Globus pallidus (tissue), 1 donor: ENCODE results near the gene ITGB2.
"Not testable (repeated sequence)": the region's sequence is repeated elsewhere in the genome, so short reads cannot be mapped to it uniquely, and the experiment has no call there.

Experiments
- DNase-seq: peaks from one replicate; pipeline ENCODE4 v3.0.0-alpha.2; 2015; ENCODE audit warnings: low spot score

Gene ITGB2

DNA sequence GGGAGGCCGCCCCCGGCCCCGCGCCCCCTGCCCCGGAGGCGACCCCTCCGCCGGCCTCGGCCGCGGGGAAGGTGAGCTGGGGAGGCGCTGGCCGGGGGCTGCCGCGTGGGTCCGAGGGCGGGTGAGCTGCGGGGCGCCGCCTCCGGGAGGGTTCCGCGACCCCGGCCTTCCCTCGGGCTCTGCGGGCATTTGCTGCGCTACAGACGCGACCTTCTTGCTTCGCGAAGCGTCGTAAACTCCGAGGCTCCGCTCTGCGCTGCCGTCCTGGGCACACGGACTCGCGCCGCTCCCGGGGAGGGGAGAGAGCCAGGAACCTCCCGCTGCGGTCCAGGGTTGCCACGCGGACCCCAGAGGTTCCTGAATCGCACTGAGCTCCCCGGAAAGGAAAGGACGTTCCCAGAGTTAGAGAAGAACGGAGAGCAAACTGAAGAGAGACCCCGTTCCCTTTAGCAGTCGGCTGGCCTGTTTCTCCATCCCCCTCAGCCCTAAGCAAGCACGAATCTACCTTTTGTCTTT is 19.5 kb upstream of the ITGB2 start:
- DNase-seq: no peak

DNA sequence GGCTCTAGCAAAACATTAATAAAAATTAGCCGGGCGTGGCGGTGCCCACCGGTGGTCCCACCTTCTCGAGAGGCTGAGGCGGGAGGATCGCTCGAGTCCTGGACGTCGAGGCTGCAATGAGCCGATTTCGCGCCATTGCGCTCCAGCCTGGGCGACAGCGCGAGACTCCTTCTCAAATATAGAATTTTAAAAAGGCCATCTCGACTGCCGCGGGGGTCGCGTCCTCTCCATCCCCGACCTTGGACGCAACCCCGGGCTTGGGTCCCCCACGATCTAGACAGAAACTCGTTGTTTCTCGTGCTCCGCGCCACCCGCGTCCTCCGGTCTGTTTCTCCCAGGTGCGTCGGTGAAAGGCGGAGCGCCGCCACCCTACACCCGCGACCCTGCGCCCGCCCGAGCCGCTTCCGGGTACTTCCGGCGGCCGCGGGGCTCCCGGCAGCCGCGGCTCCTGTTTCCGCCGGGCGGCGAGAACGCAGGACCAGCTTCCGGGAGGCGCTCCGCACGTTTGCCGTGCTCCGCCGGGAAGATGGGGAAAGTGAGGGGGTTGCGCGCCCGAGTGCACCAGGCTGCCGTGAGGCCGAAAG is 18.9 kb upstream of the ITGB2 start, which contains the start of gene SLX9:
TSS of gene SLX9 (plus strand) at position 498 of the 584 bp plus-strand sequence. CDS start at position 527, 29 bp downstream.
- DNase-seq: peak; percentile 42

DNA sequence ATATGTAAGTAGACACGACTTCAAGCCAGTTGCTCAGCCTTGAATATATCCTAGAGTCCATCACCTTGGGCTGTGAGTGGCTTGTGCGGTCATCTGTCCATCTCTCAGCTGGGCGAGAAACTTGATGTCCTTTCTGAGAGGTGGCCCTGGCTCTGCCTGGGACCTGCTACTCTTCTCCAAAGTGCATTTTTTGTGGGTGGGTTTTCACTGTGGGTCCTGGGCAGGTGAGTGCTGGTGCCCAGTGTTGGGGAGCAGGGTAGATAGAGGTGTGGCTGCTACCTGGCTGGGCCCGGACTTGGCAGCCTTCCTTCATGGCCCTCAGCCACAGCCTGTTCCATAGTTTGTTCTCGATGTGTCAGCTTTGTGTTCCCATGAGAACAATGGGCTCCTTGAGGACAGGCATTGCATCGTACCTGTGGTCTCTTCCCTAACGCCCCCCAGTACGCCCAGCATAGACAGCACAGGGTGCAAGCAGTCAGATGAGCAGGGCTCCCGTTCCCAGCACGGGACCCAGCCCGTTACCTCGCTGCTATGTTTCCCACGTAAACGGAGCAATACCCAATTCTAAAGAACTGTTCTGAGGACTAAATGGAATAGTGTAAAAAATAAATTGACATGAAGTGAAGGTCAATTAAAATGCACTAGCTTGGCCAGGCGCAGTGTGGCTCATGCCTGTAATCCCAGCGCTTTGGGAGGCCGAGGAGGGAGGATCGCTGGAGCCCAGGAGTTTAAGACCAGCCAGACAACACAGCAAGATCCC is 18.3 kb upstream of the ITGB2 start:
- DNase-seq: no peak

DNA sequence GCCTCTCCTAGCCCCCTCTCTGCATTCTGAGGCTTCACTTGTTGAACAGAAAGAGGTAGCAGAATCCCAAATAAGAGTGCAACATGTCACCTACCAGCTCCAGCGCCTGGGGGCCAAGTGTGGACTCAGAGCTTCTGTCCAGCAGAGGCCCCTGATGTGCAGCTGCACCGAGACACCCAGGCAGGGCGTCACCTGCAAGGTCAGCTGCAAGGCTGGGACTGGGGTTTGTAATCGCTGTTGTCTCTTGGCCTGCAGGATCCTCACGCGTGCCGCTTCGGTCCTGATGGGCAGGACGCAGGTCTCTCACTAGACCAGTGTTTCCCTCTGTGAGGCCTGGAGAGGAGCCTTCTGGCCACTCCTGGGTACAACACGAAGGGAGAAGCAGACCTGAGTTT is 14.8 kb upstream of the ITGB2 start:
- no peak for DNase-seq

DNA sequence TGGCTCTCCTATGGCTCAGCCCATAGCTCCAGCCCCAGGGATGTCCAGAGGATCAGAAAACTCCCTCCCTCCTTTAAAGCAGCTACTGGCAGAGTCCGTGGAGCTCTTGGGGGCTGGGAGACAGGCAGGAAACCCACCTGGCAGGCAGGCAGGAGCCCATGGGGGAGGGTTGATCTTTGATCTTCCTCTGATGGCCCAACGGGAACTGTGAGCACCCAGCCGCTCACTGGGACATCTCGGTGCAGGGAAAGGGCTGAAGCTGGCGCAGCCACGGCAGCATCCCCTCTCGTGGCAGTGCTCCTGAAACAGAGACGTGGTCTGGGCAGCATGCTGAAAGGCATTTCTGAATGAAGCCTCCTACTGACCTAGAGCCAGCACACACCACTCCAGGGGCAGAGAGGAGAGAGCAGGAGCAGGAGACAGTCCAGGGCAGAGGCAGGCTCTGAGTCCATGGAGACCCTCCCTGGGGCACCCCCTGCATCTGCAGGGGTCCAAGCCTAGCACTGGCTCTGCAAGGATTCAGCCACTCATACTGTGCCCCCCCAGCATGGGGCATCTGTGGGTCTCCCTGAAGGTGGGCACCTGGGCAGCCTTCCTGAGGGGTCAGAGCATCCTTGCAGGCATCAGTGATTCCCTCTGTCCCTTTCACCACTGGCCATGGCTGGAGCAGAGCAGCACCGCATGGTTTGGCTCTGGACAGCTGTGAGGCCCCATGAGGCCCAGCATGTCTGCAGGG is 14.3 kb upstream of the ITGB2 start:
- DNase-seq: no peak

DNA sequence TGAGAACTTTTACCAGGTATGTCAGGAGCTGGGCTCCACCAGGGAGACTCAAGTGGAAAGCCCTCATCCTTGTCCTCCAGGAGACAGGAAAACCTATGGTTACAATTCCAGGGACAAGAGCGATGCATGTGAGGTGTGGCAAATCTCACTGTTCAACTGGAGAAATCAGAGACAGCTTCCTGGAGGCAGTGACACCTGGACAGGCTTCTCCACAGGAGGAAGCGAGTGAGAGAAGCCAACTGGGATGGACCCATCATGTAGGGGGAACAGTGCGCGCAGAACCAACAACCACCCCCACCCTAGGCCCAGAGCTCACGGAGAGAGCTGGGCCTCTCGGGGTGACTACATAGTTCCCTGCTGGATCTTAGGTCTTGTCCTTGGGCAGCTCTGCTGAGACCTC is 13.6 kb upstream of the ITGB2 start:
- DNase-seq: no peak

DNA sequence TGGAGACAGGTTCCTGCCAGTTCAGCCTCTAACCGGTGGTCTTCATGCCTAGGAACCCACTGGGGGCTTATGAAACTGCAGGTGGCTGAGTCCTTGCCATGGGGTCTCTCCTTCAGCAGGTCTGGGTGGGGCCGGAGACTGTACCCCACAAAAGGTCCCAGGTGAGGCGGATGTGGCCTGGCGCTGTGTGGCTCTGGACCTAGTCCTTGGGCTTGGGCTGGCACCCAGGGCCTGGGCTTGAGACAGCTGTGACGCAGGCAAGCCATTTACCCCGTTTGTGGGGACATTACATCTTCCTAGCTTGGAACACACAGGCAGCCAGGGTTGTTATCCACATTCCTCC is 13.2 kb upstream of the ITGB2 start:
- no peak for DNase-seq

DNA sequence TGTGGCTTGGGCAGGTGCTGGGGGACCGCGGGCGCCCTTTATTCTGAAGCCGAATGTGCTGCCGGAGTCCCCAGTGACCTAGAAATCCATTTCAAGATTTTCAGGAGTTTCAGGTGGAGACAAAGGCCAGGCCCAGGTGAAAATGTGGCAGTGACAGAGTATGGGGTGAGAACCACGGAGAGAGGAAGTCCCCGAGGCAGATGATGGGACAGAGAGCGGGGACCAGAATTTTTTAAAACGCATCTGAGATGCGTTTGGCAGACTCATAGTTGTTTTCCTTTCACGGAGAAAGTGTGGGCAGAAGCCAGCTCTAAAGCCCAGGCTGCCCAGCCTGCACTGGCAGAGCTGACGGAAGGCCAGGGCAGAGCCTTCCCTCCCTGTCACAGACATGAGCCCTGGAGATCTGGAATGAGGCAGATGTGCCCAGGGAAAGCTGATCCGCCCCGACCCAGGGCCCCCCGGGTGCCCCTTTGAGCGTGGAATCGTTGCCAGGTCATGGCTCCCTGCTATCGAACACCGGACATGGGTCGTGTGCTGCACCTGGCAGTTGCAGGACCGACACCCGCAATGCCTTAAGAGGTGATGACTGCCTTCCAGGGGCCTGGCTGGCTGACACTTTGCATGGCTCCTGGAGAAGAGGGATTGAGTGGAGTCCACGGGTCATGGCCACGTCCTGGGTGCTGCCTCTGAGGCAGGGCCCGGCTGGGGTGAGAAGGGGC is 12.7 kb upstream of the ITGB2 start:
- no peak for DNase-seq

DNA sequence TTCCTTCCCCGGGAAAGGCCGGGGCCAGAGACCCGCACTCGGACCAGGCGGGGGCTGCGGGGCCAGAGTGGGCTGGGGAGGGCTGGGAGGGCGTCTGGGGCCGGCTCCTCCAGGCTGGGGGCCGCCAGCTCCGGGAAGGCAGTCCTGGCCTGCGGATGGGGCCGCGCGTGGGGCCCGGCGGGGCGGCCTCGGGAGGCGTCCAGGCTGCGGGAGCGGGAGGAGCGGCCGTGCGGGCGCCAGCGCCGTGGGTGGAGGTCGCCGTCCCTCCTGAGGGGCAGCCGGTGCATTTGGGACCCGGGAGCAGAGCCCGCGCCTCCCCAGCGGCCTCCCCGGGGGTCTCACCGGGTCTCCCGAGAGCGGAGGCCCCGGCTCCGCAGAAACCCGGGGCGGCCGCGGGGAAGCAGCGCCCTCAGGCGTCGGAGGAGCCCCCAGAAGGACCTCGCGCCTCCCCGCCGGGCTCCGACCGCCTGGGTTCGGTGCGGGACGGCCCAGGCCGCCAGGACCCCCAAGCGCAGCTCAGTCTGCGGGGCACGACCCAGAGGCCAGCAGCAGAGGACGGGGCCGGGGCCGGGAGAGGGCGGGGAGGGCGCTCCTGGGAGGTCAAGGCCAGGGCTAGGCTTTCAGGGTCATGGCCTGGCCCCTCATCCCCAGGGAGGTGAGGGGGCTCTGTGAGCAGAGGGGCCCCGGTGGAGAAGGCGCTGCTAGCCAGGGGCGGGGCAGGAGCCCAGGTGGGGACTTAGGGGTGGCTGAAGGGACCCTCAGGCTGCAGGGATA is 11.9 kb upstream of the ITGB2 start:
- no peak for DNase-seq

DNA sequence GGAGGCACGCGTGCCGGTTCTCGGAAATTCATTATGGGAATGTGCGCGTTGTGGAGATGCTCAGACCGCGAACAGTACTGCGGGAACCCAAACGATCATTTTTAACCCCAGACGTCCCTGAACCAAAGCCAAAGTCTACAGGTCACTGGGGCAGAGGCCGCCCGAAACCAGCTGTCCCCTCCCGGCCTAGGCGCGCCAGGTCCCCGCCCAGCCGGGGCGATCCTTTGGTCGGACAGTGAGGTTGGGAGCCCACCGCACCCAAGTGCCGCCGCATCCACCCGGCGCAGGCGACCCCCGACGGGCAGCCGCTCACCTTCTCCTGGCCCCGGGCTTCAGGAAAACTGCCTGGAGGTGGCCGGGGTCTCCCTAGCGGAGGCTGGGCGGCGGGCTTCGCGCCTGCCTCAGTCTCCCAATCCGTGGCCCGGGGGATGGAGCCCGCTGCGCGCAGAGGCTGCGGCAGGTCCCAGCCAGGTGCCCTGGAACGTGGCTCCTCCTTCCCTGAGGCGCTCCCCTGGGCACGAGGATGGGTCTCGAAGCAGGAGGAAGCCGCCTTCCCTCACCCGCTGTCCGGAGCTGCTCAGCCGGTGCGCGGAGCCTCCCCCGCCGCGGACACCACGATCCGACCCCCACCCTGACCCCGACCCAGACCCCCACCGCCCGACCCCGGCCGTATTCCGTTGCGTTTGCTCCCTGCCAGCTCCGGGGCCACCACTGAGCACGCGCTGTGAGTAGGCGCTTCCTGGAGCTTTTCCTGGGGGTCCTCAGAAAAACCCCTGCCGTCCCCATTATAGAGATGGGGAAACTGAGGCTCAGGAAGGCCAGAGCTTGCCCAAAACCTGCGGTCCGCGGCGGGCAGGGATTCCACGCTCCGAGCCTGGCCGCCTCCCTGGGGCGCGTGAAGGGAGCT is 11.1 kb upstream of the ITGB2 start:
- no peak for DNase-seq

DNA sequence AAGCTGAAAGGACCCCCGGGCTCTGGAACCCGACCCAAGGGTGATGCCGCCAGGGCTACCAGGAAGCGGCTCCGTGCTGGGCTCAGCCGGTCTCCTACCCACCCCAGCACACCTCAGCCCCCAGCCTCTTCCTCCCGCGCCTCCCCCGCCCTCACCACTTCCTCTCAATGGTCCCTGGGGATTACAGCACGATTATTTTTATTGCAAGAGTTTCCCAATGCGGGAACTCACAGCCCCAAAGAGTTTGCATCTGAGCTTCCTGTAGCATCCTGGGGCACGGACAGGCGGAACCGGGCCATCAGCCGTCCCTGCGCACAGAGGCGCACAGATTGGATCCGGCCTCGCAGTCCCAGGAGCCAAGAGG is 10.4 kb upstream of the ITGB2 start:
- DNase-seq: no peak

DNA sequence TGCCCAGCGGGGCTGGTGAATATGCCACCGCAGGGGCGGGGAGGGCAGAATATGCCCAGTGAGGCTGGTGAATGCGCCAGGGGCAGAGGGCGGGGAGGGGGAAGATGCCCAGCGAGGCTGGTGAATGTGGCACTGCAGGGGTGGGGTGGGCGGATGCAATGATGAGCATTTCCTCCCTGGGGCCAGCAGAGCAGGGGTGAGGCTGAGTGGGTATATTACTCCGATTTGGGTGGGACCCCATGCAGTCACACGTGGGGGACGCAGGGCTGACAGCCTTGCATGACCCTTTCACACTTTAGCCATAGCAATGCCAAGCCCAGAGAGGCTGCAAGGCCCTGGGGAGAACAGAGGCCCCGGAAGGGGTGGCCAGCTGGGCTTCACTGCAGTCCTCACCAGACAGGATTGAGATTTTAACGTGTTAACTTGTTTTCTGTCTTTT is 9.9 kb upstream of the ITGB2 start:
- DNase-seq: no peak

DNA sequence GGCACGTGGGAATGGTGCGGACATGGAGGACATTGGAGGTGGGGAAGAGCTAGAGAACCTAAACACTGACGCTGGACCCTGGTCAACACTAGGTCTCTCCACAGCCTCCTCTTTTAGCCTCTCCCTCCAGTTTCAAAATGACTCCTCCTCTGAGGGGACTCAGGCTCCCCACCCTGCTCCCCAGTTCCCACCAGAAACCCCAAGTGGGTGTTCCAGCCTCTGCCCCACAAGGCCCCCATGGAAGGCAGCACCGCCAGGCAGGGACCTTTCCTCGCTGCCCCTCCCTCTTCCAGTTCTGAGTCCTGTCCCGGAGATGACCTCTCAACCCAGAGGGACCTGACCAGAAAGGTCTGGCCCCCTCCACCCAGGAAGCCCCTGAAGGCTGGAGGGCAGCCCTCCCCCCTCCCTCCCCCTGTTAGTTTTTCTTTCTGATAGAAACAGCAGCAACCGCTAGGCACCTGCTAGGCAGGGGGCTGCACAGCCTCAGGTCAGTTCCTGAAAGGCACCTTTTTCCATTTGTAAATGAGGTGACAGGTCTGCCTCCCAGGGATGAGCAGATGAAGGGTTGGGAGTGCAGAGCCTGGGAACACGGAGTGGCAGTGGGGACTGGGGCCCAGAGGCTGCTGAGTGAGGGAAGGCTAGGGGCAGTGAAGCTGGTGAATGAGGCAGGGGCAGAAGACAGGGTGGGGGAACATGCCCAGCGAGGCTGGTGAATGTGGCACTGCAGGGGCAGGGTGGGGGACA is 9.3 kb upstream of the ITGB2 start:
- DNase-seq: no peak

DNA sequence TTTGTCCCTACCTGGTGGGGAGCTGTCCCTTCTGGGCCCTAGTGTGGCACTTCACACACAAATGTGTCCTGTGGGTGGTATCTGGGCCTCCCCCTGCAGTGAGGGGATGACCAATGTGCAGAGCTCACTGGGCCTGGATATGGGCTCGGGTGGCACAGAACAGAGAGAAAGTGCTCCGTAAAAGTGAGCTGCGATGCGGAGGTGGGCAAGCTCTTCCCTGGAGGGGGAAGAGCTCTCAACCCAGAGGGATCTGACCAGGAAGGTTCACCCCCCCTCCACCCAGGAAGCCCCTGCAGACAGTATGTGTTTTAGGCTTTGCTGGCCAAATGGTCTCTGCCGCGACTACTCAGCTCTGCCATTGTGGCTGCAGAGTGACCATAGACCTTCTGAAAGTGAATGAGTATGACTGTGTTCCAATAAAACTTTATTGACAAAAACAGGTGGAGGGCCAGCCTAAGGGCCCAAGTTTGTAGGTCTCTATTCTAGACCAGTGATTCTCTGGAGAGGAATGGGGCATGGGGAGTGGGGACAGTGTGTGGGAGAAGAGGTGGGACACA is 8.6 kb upstream of the ITGB2 start:
- no peak for DNase-seq

DNA sequence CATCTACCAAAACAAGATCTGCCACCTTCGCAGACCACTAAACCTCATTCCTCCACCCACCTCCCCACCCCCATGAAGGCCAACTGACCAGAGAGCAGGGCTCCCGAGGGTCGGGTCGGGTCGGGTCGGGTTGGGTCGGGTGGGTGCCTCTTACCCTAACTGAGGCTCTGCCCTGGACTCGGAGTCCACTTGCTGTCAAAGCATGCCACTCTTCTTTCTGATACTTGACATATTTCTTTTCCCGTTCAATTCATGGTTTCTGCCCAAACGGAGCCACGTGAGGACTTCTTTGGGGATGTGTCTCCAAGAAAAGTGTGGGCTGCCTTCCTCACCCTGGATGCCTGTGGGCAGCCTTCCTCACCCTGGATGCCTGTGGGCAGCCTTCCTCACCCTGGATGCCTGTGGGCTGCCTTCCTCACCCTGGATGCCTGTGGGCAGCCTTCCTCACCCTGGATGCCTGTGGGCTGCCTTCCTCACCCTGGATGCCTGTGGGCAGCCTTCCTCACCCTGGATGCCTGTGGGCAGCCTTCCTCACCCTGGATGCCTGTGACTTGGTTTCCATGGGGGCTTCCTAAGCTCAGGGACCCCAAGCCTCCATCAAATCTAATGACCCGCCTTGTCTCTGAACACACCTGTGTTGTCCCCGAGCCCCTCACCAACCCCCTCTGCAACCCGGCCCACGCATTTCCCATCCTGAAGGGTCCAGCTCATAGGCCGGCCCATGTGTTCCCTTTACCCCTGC is 8.0 kb upstream of the ITGB2 start:
- DNase-seq: not testable (repeated sequence)

DNA sequence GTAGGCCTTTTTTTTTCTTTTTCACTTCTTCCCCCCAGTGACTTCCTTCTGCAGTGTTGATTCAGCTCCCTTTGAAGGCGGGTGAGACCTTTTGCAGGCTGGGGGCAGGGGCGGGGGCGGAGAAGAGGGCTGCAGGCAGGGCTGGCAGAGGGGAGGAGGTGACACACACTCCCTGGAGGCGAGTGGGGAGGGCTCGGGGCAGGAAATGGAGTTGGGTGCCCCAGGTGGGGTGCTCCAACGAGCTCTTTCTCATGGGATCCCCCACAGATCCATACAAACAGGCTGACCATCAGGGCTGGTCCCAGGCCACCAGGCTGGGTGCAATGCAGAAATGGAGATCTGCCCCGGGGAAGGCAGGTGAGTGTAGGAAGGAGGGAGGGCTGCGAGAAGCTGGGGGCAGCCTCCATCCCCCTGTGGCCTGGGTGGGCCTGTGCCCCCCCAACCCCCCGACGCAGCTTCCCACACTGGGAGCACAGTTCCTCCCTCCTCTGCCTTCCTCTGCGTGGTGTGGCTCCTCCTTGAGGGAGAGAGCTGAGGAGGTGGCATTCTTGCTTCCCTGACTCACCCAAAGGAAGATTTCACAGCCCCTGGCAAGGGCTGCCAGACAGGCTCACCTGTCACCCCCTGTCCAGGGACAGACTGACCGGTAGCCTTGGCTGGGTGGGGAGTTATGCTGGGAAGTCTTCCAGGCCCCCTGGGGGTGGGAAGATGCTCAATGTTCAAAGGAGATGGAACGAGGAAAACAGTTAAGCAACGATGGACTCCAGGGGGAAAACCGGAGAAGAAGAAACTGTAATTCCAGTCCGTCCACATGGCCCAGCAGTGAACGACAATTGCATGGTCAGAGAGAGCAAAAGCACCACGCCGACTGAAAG is 7.1 kb upstream of the ITGB2 start:
- no peak for DNase-seq

DNA sequence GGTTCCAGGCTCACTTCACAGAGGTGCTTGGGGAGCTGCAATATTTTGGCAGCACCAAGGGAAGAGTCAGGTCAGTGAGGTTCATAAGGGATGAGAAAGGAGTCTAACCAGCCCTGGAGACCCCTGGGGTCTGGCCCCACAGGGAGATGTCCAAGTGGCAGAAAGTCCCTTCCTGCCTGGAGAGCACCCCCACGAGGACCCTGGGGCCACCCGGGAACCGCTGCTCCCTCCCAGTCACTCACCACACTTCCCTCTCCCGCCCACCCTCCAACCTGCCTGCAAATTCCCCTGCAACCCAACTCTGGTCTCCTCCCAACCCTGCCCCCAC is 6.5 kb upstream of the ITGB2 start:
- no peak for DNase-seq
